ENCODE measurements around the gene CCDC181.

DNA sequence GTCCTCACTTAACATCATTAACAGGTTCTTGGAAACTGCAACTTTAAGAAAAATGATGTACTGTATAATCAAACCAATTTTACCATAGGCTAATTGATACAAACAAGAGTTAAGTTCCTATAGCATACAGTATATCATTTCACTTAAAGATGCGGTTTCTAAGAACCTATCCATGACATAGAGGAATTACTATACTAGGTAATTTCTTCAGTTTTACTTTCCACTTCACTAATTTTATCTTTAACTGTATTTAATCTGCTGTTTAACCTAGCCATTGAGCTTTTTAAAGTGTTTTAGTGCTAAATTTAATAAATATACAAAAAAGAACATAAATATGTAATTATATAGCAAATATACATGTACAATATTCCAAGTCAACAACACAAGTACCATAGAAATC is 30.2 kb upstream of the CCDC181 start:
- TF ChIP-seq, protein P1, sequence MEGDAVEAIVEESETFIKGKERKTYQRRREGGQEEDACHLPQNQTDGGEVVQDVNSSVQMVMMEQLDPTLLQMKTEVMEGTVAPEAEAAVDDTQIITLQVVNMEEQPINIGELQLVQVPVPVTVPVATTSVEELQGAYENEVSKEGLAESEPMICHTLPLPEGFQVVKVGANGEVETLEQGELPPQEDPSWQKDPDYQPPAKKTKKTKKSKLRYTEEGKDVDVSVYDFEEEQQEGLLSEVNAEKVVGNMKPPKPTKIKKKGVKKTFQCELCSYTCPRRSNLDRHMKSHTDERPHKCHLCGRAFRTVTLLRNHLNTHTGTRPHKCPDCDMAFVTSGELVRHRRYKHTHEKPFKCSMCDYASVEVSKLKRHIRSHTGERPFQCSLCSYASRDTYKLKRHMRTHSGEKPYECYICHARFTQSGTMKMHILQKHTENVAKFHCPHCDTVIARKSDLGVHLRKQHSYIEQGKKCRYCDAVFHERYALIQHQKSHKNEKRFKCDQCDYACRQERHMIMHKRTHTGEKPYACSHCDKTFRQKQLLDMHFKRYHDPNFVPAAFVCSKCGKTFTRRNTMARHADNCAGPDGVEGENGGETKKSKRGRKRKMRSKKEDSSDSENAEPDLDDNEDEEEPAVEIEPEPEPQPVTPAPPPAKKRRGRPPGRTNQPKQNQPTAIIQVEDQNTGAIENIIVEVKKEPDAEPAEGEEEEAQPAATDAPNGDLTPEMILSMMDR (IDR thresholded peaks at IDR 0.05): no peak
- no peak for TF ChIP-seq POLR2A (IDR thresholded peaks at IDR 0.05)
